Keratinocyte (primary cell): ENCODE results near the gene ZNF165. TPM values are rescaled to one million over a fixed set of nuclear protein-coding genes. Genes with fewer than 3 reads are reported as not detected.
"Not testable (repeated sequence)": the region's sequence is repeated elsewhere in the genome, so short reads cannot be mapped to it uniquely, and the experiment has no call there.

Source experiments
- DNase-seq: peaks from one replicate; pipeline ENCODE4 v3.0.0-alpha.2; 2011; ENCODE audit warnings: low read depth, missing footprints, low spot score
- FAIRE-seq: peaks from 2 replicates; lab custom pipeline; 2011; peaks lifted over from hg19 to GRCh38; lab: Jason Lieb, UNC
- H2AFZ ChIP-seq: 2 replicates; pipeline ENCODE4 v1.6.0; 2012; ENCODE audit warnings: low read length, control low read depth, inconsistent platforms; ENCODE audit not compliant: control insufficient read depth
- H3K27ac ChIP-seq: 2 replicates; pipeline ENCODE4 v1.5.1; 2011; ENCODE audit warnings: low read length; ENCODE audit not compliant: control insufficient read depth, insufficient read depth
- H3K27me3 ChIP-seq: 3 replicates; pipeline ENCODE4 v1.6.0; 2011; ENCODE audit warnings: low read length; ENCODE audit not compliant: control insufficient read depth, insufficient read depth; ENCODE audit errors: extremely low read depth
- H3K36me3 ChIP-seq, 2 experiments: 2 replicates in 1 of 2; 3 replicates in 1 of 2; pipeline ENCODE4 v1.5.1; 2011; ENCODE audit warnings: low read length in 2 of 2, mild to moderate bottlenecking in 1 of 2; ENCODE audit not compliant: control insufficient read depth in 2 of 2, insufficient read depth in 2 of 2; ENCODE audit errors: extremely low read depth in 1 of 2
- H3K4me1 ChIP-seq: 3 replicates; pipeline ENCODE4 v1.5.1; 2011; ENCODE audit warnings: low read length; ENCODE audit not compliant: control insufficient read depth, insufficient read depth; ENCODE audit errors: extremely low read depth
- H3K4me2 ChIP-seq: 3 replicates; pipeline ENCODE4 v1.6.0; 2011; ENCODE audit warnings: low read depth, low read length; ENCODE audit not compliant: control insufficient read depth, insufficient read depth; ENCODE audit errors: extremely low read depth
- H3K4me3 ChIP-seq, 3 experiments: fragments of 200-600 bp in 1 of 3; sonication (generic) in 1 of 3; 2 replicates in 2 of 3; 3 replicates in 1 of 3; pipeline ENCODE4 v1.5.1; 2011 to 2016; ENCODE audit warnings: low read length in 3 of 3, mild to moderate bottlenecking in 3 of 3, control low read depth in 2 of 3, inconsistent platforms in 1 of 3, low read depth in 1 of 3, mixed read lengths in 1 of 3, mixed run types in 1 of 3, moderate library complexity in 1 of 3; ENCODE audit not compliant: control insufficient read depth in 2 of 3, insufficient read depth in 2 of 3; ENCODE audit errors: extremely low read depth in 1 of 3
- H3K79me2 ChIP-seq: 2 replicates; pipeline ENCODE4 v1.6.0; 2012; ENCODE audit warnings: low read length; ENCODE audit not compliant: control insufficient read depth, insufficient read depth
- H3K9ac ChIP-seq: 3 replicates; pipeline ENCODE4 v1.6.0; 2011; ENCODE audit warnings: low read length; ENCODE audit not compliant: control insufficient read depth, insufficient read depth; ENCODE audit errors: extremely low read depth
- H3K9me1 ChIP-seq: 3 replicates; pipeline ENCODE4 v1.6.0; 2011; ENCODE audit warnings: low read length; ENCODE audit not compliant: control insufficient read depth, insufficient read depth; ENCODE audit errors: extremely low read depth
- H3K9me3 ChIP-seq: 2 replicates; pipeline ENCODE4 v1.5.1; 2012; ENCODE audit warnings: low read depth, low read length; ENCODE audit not compliant: control insufficient read depth
- H4K20me1 ChIP-seq: 3 replicates; pipeline ENCODE4 v1.6.0; 2011; ENCODE audit warnings: low read length; ENCODE audit not compliant: control insufficient read depth, insufficient read depth; ENCODE audit errors: extremely low read depth
- CTCF ChIP-seq, 3 experiments: IDR thresholded peaks in 1 of 3; conservative IDR thresholded peaks in 1 of 3; optimal IDR thresholded peaks in 1 of 3; 2 replicates in 2 of 3; 3 replicates in 1 of 3; pipeline versions ENCODE3 to v1.5.1; 2011; ENCODE audit warnings: low read length in 3 of 3, mild to moderate bottlenecking in 3 of 3, moderate library complexity in 2 of 3, control low read depth in 1 of 3, inconsistent platforms in 1 of 3; ENCODE audit not compliant: insufficient read depth in 2 of 3; ENCODE audit errors: extremely low read depth in 1 of 3
- EZH2 ChIP-seq: IDR thresholded peaks from one replicate; pipeline ENCODE4 v1.6.1; 2012; ENCODE audit warnings: inconsistent platforms, mild to moderate bottlenecking, low read length, moderate library complexity
- dilution Hi-C: fragments of 300-500 bp; cut with MboI; formaldehyde crosslinking; loops from one replicate; pipeline ENCODE4 v1.7.0; 2020; ENCODE audit warnings: low sequenced_read_pairs; ENCODE audit not compliant: extremely low pct_ligation_motif_present
- polyA plus RNA-seq, 5 experiments: library from polyadenylated mRNA; depleted of rRNA in 3 of 5; stranded (reverse) in 3 of 5; stranded (forward) in 1 of 5; unstranded in 1 of 5; fragments of >200 nt; gene quantifications; 1 replicate in 1 of 5; 2 replicates in 3 of 5; 3 replicates in 1 of 5; pipeline versions ENCODE4 v1.2.1 to v1.2.3, GENCODE V29; 2011 to 2012; ENCODE audit warnings: missing spikeins in 2 of 5, low read depth in 1 of 5, low replicate concordance in 1 of 5

ZNF165 gene
- polyA plus RNA-seq, 1 donor (not counting 4 experiments of a cell fraction or from before 2014, with no cell fraction given): 3.6 TPM

- DNase-seq (no peak), FAIRE-seq (no peak)
- Histone ChIP-seq H4K20me1 (no peaks in the 10 kb centered on the region), H3K27ac (no peak overlapping the region), H3K4me2 (no peak overlapping the region), H3K36me3 (peaks cover 15 to 36% of the 10 kb centered on the region in 2 experiments), H3K9me1 (no peaks in the 10 kb centered on the region), H3K9me3 (peaks cover 4% of the 10 kb centered on the region), H3K79me2 (no peaks in the 10 kb centered on the region), H3K9ac (no peak overlapping the region), H3K27me3 (no peaks in the 10 kb centered on the region), H3K4me1 (no peaks in the 10 kb centered on the region), H3K4me3 (no peak overlapping the region), H2AFZ (no peak overlapping the region)
- TF ChIP-seq EZH2: no peak
- no peak for TF ChIP-seq CTCF (optimal IDR thresholded peaks at IDR 0.05 in 1 of 3, IDR thresholded peaks at IDR 0.05 in 1 of 3, conservative IDR thresholded peaks at IDR 0.05 in 1 of 3; ENCODE audit: extremely low read depth in 1 of 3, insufficient read depth in 2 of 3, low read length in 3 of 3)
- dilution Hi-C loops: no loop called here
These were observed 10.7 kb downstream of the ZNF165 start for GRCh38 chr6:28090917-28091586.

GRCh38 chr6:28102222-28102621 is 21.9 kb downstream of the ZNF165 start:
- H3K79me2 ChIP-seq, H2AFZ ChIP-seq, H3K9me3 ChIP-seq, DNase-seq, H3K4me2 ChIP-seq, H3K4me3 ChIP-seq, H3K27ac ChIP-seq, H3K9ac ChIP-seq, H3K36me3 ChIP-seq, dilution Hi-C loops, H3K9me1 ChIP-seq, FAIRE-seq, H3K4me1 ChIP-seq, H4K20me1 ChIP-seq, H3K27me3 ChIP-seq: not testable (repeated sequence)

GRCh38 chr6:28102699-28103098 is 22.3 kb downstream of the ZNF165 start:
- H3K27ac ChIP-seq, H2AFZ ChIP-seq, H3K36me3 ChIP-seq, H3K27me3 ChIP-seq, H3K9ac ChIP-seq, H3K79me2 ChIP-seq, dilution Hi-C loops, H3K4me3 ChIP-seq, H4K20me1 ChIP-seq, H3K9me3 ChIP-seq, H3K4me1 ChIP-seq, H3K9me1 ChIP-seq, H3K4me2 ChIP-seq, FAIRE-seq, DNase-seq: not testable (repeated sequence)
